B cell (primary cell): ENCODE results near the gene ADH1C.

Experiments used
- EZH2 ChIP-seq: IDR thresholded peaks from 2 replicates; pipeline ENCODE4 v1.6.1; 2012; ENCODE audit warnings: borderline replicate concordance, low read depth, mild to moderate bottlenecking, moderate library complexity, low read length; ENCODE audit not compliant: insufficient read depth, poor library complexity, severe bottlenecking
- TF ChIP-seq, protein P1 (sequence below): fragments of 200-600 bp; IDR thresholded peaks from one replicate; pipeline ENCODE4 v1.8.0; 2022; ENCODE audit warnings: antibody characterized with exemption, mild to moderate bottlenecking

DNA sequence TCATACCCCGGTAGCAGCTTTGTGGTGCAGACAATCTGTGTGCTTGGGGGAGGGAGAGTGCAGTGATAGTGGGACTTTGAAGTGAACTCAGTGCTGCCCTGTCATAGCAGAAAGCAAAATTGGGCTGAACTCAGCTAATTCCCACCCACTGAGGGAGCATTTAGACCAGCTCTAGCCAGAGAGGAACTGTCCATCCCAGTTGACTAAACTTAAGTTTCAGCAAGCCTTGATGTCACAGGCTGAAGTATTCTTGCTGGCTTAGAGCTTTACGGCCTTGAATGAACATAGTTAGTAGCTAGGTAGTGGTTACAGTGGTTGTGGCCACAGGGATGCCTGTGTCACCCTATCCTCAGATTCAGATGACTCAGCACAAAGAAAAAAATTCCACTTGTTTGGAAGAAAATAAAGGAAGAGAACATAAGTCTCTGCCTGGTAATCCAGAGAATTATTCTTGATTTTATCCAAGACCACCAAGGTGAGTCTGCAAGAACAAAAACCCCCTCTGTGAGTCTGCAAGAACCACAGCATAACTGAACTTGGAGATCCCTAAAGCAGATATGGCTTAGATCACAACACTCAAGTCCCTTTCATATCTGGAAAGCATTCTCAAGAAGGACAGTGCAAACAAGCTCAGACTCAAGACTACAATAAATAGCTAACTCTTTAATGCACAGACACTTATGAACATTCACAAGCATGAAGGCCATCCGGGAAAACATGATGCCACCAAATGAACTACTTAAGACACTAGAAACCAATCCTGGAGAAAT lies 43.2 kb upstream of the ADH1C start:
- TF ChIP-seq, protein P1, sequence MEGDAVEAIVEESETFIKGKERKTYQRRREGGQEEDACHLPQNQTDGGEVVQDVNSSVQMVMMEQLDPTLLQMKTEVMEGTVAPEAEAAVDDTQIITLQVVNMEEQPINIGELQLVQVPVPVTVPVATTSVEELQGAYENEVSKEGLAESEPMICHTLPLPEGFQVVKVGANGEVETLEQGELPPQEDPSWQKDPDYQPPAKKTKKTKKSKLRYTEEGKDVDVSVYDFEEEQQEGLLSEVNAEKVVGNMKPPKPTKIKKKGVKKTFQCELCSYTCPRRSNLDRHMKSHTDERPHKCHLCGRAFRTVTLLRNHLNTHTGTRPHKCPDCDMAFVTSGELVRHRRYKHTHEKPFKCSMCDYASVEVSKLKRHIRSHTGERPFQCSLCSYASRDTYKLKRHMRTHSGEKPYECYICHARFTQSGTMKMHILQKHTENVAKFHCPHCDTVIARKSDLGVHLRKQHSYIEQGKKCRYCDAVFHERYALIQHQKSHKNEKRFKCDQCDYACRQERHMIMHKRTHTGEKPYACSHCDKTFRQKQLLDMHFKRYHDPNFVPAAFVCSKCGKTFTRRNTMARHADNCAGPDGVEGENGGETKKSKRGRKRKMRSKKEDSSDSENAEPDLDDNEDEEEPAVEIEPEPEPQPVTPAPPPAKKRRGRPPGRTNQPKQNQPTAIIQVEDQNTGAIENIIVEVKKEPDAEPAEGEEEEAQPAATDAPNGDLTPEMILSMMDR = no peak
- no peak for TF ChIP-seq EZH2
